GM23338 (cell line): ENCODE data around the gene CHD9. TPM values are rescaled to one million over a fixed set of nuclear protein-coding genes. Genes with fewer than 3 reads are reported as not detected.
A peak's percentile ranks its signal among the peaks of the same experiment; 100 is the strongest.

Experiments used
- ATAC-seq: fragments of 200-7000 bp; cut with Tn5 transposase; 3 replicates; pipeline ENCODE4 v1.9.1; 2020
- DNase-seq: peaks from one replicate; pipeline ENCODE4 v3.0.0-alpha.2; 2015; ENCODE audit warnings: low spot score
- H2AFZ ChIP-seq: fragments of 200-600 bp; sonication (generic); 2 replicates; pipeline ENCODE4 v1.8.0; 2016; ENCODE audit warnings: antibody characterized with exemption, mild to moderate bottlenecking, moderate library complexity
- H3F3A ChIP-seq: fragments of 200-600 bp; sonication (generic); replicated peaks from 2 replicates; pipeline ENCODE4 v1.8.0; 2017; ENCODE audit warnings: antibody characterized with exemption, mixed run types, low read depth
- H3K27ac ChIP-seq: fragments of 200-600 bp; sonication (generic); 2 replicates; pipeline ENCODE4 v1.6.1; 2016; ENCODE audit warnings: low read depth
- H3K27me3 ChIP-seq: fragments of 200-600 bp; sonication (generic); 2 replicates; pipeline ENCODE4 v1.8.0; 2016; ENCODE audit warnings: mild to moderate bottlenecking, mixed run types, moderate library complexity; ENCODE audit not compliant: insufficient read depth
- H3K36me3 ChIP-seq: fragments of 200-600 bp; sonication (generic); 2 replicates; pipeline ENCODE4 v1.8.0; 2016; ENCODE audit warnings: mild to moderate bottlenecking; ENCODE audit not compliant: insufficient read depth
- H3K4me1 ChIP-seq: fragments of 200-600 bp; sonication (generic); 2 replicates; pipeline ENCODE4 v1.8.0; 2016; ENCODE audit warnings: mild to moderate bottlenecking, moderate library complexity; ENCODE audit not compliant: insufficient read depth
- H3K4me2 ChIP-seq: fragments of 200-600 bp; sonication (generic); 2 replicates; pipeline ENCODE4 v1.7.1; 2017; ENCODE audit warnings: mixed run types
- H3K4me3 ChIP-seq: fragments of 200-600 bp; sonication (generic); 2 replicates; pipeline ENCODE4 v1.6.1; 2016; ENCODE audit warnings: mixed run types
- H3K79me2 ChIP-seq: fragments of 200-600 bp; sonication (generic); replicated peaks from 2 replicates; pipeline ENCODE4 v1.8.0; 2017; ENCODE audit warnings: mild to moderate bottlenecking; ENCODE audit not compliant: insufficient read depth
- H3K9me2 ChIP-seq: fragments of 200-600 bp; sonication (generic); 2 replicates; pipeline ENCODE4 v1.8.0; 2017; ENCODE audit not compliant: insufficient read depth
- H4K20me1 ChIP-seq: fragments of 200-600 bp; sonication (generic); replicated peaks from 2 replicates; pipeline ENCODE4 v1.8.0; 2017; ENCODE audit warnings: mild to moderate bottlenecking; ENCODE audit not compliant: insufficient read depth
- H3K27ac Mint-ChIP-seq: 2 replicates; pipeline ENCODE4 v1.8.0; 2020; ENCODE audit warnings: inconsistent platforms, mild to moderate bottlenecking, moderate library complexity, mixed read lengths
- H3K27me3 Mint-ChIP-seq: 3 replicates; pipeline ENCODE4 v1.8.0; 2022; ENCODE audit warnings: low read depth, mild to moderate bottlenecking, moderate library complexity, mixed read lengths, inconsistent platforms; ENCODE audit not compliant: insufficient read depth, poor library complexity
- H3K36me3 Mint-ChIP-seq: 3 replicates; pipeline ENCODE4 v1.8.0; 2021; ENCODE audit warnings: low read depth, mild to moderate bottlenecking, inconsistent platforms, moderate library complexity, mixed read lengths
- H3K4me1 Mint-ChIP-seq: 3 replicates; pipeline ENCODE4 v1.8.0; 2020; ENCODE audit warnings: mild to moderate bottlenecking, inconsistent platforms, mixed read lengths
- H3K4me3 Mint-ChIP-seq: 3 replicates; pipeline ENCODE4 v1.8.0; 2021; ENCODE audit warnings: moderate library complexity, mild to moderate bottlenecking, inconsistent platforms, mixed read lengths
- H3K9me3 Mint-ChIP-seq: 3 replicates; pipeline ENCODE4 v1.8.0; 2020; ENCODE audit warnings: moderate library complexity, mild to moderate bottlenecking, inconsistent platforms, mixed read lengths
- CREB1 ChIP-seq: fragments of 250-450 bp; sonication (Bioruptor Pico); IDR thresholded peaks from 2 replicates; pipeline ENCODE4 v1.5.0; 2020; ENCODE audit warnings: low read depth, mild to moderate bottlenecking, moderate library complexity
- CTCF ChIP-seq, 2 experiments: fragments of 200-600 bp in 1 of 2; sonication (generic) in 1 of 2; conservative IDR thresholded peaks; 2 replicates each; pipeline versions ENCODE4 v1.5.1 to v1.6.1; 2016 to 2017; ENCODE audit warnings: antibody characterized with exemption in 2 of 2, low read depth in 2 of 2, mild to moderate bottlenecking in 2 of 2, moderate library complexity in 1 of 2
- ETS1 ChIP-seq: IDR thresholded peaks from 2 replicates; pipeline ENCODE4 v1.6.1; 2016; ENCODE audit warnings: antibody characterized with exemption
- EZH2 ChIP-seq: fragments of 200-600 bp; sonication (generic); IDR thresholded peaks from one replicate; pipeline ENCODE4 v1.8.0; 2017; ENCODE audit warnings: antibody characterized with exemption, mild to moderate bottlenecking, low read depth; ENCODE audit not compliant: unreplicated experiment
- EZH2phosphoT487 ChIP-seq: fragments of 200-600 bp; sonication (generic); IDR thresholded peaks from one replicate; pipeline ENCODE4 v1.8.1; 2018; ENCODE audit warnings: antibody characterized with exemption; ENCODE audit not compliant: unreplicated experiment
- JUNB ChIP-seq: IDR thresholded peaks from one replicate; pipeline ENCODE4 v1.6.1; 2016; ENCODE audit warnings: antibody characterized with exemption; ENCODE audit not compliant: unreplicated experiment
- NANOG ChIP-seq: IDR thresholded peaks from 2 replicates; pipeline ENCODE4 v1.6.1; 2016; ENCODE audit warnings: antibody characterized with exemption, borderline replicate concordance
- POLR2AphosphoS5 ChIP-seq: IDR thresholded peaks from 2 replicates; pipeline ENCODE4 v1.6.1; 2016; ENCODE audit warnings: antibody characterized with exemption, low read depth
- REST ChIP-seq: IDR thresholded peaks from one replicate; pipeline ENCODE4 v1.6.1; 2018; ENCODE audit warnings: antibody characterized with exemption; ENCODE audit not compliant: unreplicated experiment
- STAT1 ChIP-seq: IDR thresholded peaks from one replicate; pipeline ENCODE4 v1.6.1; 2016; ENCODE audit warnings: antibody characterized with exemption; ENCODE audit not compliant: unreplicated experiment
- ZNF114 ChIP-seq: fragments of 250-450 bp; sonication (Bioruptor Pico); IDR thresholded peaks from 2 replicates; pipeline ENCODE4 v1.5.0; 2020; ENCODE audit warnings: mild to moderate bottlenecking, moderate library complexity
- ZNF331 ChIP-seq: fragments of 250-450 bp; sonication (Bioruptor Pico); IDR thresholded peaks from 2 replicates; pipeline ENCODE4 v1.5.0; 2020; ENCODE audit warnings: low read depth, mild to moderate bottlenecking, moderate library complexity
- ZNF462 ChIP-seq: fragments of 250-450 bp; sonication (Bioruptor Pico); IDR thresholded peaks from 2 replicates; pipeline ENCODE4 v1.5.0; 2020; ENCODE audit warnings: mild to moderate bottlenecking, moderate library complexity
- polyA plus RNA-seq: library from polyadenylated mRNA; unstranded; fragments of >200 nt; fragmentation: Nextera tagmentation; extraction: Ambion mirVana; gene quantifications from 2 replicates; pipeline ENCODE4 v1.2.1, GENCODE V29; 2016
- total RNA-seq: library from RNA; depleted of rRNA; stranded (reverse); fragments of >200 nt; shearing (Covaris generic); gene quantifications from 2 replicates; pipeline ENCODE4 v1.2.3, GENCODE V29; 2014

CHD9 gene
- total and polyA plus RNA-seq, 2 experiments from 2014 or later, result 18.8 to 46.6 TPM

- Histone ChIP-seq H3K27ac (no peak overlapping the region), H3K36me3 (no peaks in the 10 kb centered on the region), H3K4me2 (no peak overlapping the region), H3K4me3 (no peak overlapping the region), H3K79me2 (peaks cover 31% of the 10 kb centered on the region), H4K20me1 (no peaks in the 10 kb centered on the region), H3K27me3 (no peaks in the 10 kb centered on the region), H3K9me2 (no peaks in the 10 kb centered on the region), H3K4me1 (peaks cover 8% of the 10 kb centered on the region), H2AFZ (no peak overlapping the region), H3F3A (peaks cover 7% of the 10 kb centered on the region)
- Mint-ChIP-seq H3K9me3 (no peaks in the 10 kb centered on the region), H3K27ac (no peak overlapping the region), H3K4me1 (peaks cover 17% of the 10 kb centered on the region; the same call in 2 of the 3 replicates), H3K36me3 (no peaks in the 10 kb centered on the region; the same call in 2 of the 3 replicates), H3K27me3 (peaks cover 7% of the 10 kb centered on the region), H3K4me3 (no peak overlapping the region)
- DNase-seq, result peak; percentile 14
- no peak for ATAC-seq
- TF ChIP-seq STAT1 (no peak), ETS1 (no peak), POLR2AphosphoS5 (no peak), EZH2phosphoT487 (no peak), EZH2 (no peak), ZNF114 (CRISPR knock-in tag) (no peak), ZNF462 (no peak), CTCF (conservative IDR thresholded peaks at IDR 0.05; ENCODE audit: low read depth in 2 of 2) (no peak), CREB1 (CRISPR knock-in tag) (no peak), REST (no peak), NANOG (no peak), JUNB (no peak), ZNF331 (CRISPR knock-in tag) (no peak)
Measured at GRCh38 chr16:53103811-53104210, 49.0 kb downstream of the CHD9 start.
